Measurements from ENCODE around the gene PLXND1. TPM values are rescaled to one million over a fixed set of nuclear protein-coding genes. Genes with fewer than 3 reads are reported as not detected.
"Not testable (repeated sequence)": the region's sequence is repeated elsewhere in the genome, so short reads cannot be mapped to it uniquely, and the experiment has no call there.

PLXND1 gene
- total RNA-seq, 1 donor from 2014 or later: 66.3 TPM

- peak; percentile 28 for DNase-seq (ENCODE audit: missing footprints)
- intact Hi-C loops (cut with DNase I): no loop called here
- no peak for ATAC-seq
Measured at GRCh38 chr3:129529436-129530210, 76.9 kb downstream of the PLXND1 start.

DNA sequence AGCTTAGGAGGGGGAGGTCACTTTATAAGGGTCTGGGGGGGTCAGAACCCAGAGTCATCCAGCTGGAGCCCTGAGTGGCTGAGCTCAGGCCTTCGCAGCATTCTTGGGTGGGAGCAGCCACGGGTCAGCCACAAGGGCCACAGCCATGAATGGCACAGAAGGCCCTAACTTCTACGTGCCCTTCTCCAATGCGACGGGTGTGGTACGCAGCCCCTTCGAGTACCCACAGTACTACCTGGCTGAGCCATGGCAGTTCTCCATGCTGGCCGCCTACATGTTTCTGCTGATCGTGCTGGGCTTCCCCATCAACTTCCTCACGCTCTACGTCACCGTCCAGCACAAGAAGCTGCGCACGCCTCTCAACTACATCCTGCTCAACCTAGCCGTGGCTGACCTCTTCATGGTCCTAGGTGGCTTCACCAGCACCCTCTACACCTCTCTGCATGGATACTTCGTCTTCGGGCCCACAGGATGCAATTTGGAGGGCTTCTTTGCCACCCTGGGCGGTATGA, 77.8 kb downstream of the PLXND1 start, which contains the start of gene RHO:
Gene RHO, plus strand, starts transcription at position 51 of the 512 bp plus-strand sequence. Its CDS starts 95 bp downstream, at position 146.
- ATAC-seq (no peak), DNase-seq (ENCODE audit: missing footprints) (no peak)
- intact Hi-C loops (cut with DNase I): no loop called here

- intact Hi-C loops (cut with DNase I): no loop called here
- no peak for ATAC-seq
Measured at GRCh38 chr3:129527262-129527661, 79.2 kb downstream of the PLXND1 start.

GRCh38 chr3:129526121-129526900, 80.2 kb downstream of the PLXND1 start:
- DNase-seq (ENCODE audit: missing footprints) (no peak), ATAC-seq (no peak)
- intact Hi-C loops (cut with DNase I): no loop called here

More at GRCh38 chr3:129527262-129527661, 79.2 kb downstream of the PLXND1 start:
- no peak for DNase-seq (ENCODE audit: missing footprints)

GRCh38 chr3:129525341-129525968, 81.0 kb downstream of the PLXND1 start:
- no peak for DNase-seq (ENCODE audit: missing footprints)
- intact Hi-C loops (cut with DNase I): no loop called here
- ATAC-seq: no peak

DNA sequence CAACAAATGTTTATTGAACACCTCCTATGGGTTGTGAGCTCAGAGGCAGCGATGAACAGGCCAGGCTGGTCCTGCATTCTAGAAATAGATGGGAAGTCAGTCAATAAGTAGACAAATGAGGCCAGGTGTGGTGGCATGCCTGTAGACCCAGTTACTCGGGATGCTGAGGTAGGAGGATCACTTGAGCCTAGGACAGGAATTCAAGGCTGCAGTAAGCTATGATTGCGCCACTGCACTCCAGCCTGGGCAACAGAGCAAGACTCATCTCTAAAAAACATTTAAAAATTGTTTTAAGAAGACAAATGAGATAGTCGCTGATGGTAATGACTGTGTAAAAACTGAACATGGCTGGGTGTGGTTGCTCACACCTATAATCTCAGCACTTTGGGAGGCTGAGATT, 82.4 kb downstream of the PLXND1 start:
- ATAC-seq (no peak), DNase-seq (ENCODE audit: missing footprints) (no peak)
- intact Hi-C loops (cut with DNase I): no loop called here

GRCh38 chr3:129522953-129523352, 83.5 kb downstream of the PLXND1 start:
- intact Hi-C loops (cut with DNase I): no loop called here
- no peak for DNase-seq (ENCODE audit: missing footprints)
- ATAC-seq: no peak

DNA sequence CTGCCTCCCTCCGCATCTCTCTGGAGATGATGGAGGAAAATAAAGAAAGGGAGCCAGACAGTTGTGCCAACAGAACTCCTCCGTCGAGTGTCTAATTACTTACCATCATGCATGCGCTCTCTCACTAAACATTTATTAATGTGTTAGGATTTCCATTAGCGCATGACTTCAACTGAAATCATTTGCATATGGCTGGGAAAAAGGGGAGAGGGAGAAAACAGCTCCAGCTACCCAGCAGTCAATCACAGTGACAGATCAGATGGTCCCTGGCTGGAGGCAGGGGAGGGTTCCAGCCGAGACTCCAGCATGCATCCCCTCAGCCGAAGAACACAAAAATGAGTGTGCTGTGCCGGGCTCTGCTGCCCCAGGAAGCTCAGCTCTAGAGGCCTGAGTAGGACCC, 84.9 kb downstream of the PLXND1 start:
- ATAC-seq: no peak
- no peak for DNase-seq (ENCODE audit: missing footprints)
- intact Hi-C loops (cut with DNase I): no loop called here

DNA sequence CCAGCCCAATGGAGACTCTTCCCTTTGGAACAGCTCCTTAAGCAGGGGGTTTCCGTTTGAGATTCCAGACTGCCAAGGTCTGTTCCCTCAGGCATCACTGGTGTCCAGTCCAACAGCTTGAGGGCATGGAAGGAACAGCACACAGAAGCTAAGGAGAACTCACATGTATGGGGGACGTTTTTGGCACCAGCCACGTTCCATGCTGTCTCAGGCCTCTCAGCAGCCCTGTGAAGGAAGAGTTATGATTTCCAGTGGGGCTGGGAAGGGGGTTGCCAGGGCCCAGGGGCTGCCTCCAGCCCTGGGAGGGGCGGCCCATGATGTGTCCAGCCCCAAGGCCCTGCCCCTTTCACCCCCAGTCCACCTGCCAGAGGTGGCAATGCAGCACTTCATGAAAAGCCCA, 85.5 kb downstream of the PLXND1 start:
- DNase-seq (ENCODE audit: missing footprints): no peak
- intact Hi-C loops (cut with DNase I): no loop called here
- ATAC-seq: no peak

- intact Hi-C loops (cut with DNase I): no loop called here
- ATAC-seq (no peak), DNase-seq (ENCODE audit: missing footprints) (no peak)
Measured at GRCh38 chr3:129519896-129520715, 86.4 kb downstream of the PLXND1 start.

- ATAC-seq (no peak), DNase-seq (ENCODE audit: missing footprints) (no peak)
- intact Hi-C loops (cut with DNase I): no loop called here
Measured at GRCh38 chr3:129519449-129519848, 87.0 kb downstream of the PLXND1 start.

- ATAC-seq: no peak
- intact Hi-C loops (cut with DNase I): no loop called here
- no peak for DNase-seq (ENCODE audit: missing footprints)
Measured at GRCh38 chr3:129518581-129518980, 87.9 kb downstream of the PLXND1 start.

DNA sequence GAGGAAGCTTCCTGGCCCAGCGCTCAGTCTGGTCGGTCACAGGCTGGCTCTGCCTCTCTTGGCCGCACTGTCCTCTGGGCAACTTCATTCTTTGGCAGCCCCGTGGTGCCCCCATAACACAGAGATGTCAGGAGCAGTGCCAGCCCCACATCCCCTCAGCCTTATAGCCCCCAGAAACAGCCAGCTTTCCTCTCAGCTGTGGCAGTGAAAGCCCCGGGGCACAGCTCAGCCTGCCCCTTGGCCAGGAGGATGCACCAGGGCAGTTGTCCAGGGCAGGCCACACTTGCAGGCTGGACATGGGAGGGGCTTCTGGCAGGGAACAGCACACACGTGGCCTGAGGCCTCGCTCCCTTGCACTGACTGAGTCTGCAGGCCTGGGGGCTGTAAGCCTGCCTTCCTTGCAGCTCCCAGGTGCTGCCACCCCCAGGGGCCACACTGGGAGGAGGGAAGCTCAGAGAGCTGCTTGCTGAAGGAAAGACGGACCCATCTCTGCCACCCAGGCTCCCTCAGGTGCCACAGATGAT, 88.4 kb downstream of the PLXND1 start:
- intact Hi-C loops (cut with DNase I): no loop called here
- DNase-seq (ENCODE audit: missing footprints): no peak
- no peak for ATAC-seq

DNA sequence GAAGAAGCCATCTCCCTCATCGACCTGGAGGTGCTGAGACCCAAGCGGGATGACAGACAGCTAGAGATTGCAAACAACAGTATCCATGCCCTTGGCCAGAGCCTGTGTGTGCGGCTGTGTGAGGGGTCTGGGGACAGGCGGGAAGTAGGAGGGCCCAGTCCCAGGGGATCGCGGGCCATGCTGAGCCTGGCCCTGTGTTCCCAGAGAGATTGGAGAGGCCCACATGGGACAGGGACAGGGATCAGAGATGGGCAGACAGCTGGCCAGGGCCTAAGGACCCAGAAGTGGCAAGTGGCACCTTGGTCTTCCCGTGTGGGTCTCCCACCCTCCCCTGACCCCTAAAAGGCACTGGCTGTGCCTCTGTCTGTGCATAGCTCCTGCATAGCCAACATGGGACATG, 89.0 kb downstream of the PLXND1 start:
- ATAC-seq (no peak), DNase-seq (ENCODE audit: missing footprints) (no peak)
- intact Hi-C loops (cut with DNase I): no loop called here

GRCh38 chr3:129515821-129516432, 90.5 kb downstream of the PLXND1 start:
- intact Hi-C loops (cut with DNase I); ATAC-seq; DNase-seq (ENCODE audit: missing footprints): not testable (repeated sequence)

DNA sequence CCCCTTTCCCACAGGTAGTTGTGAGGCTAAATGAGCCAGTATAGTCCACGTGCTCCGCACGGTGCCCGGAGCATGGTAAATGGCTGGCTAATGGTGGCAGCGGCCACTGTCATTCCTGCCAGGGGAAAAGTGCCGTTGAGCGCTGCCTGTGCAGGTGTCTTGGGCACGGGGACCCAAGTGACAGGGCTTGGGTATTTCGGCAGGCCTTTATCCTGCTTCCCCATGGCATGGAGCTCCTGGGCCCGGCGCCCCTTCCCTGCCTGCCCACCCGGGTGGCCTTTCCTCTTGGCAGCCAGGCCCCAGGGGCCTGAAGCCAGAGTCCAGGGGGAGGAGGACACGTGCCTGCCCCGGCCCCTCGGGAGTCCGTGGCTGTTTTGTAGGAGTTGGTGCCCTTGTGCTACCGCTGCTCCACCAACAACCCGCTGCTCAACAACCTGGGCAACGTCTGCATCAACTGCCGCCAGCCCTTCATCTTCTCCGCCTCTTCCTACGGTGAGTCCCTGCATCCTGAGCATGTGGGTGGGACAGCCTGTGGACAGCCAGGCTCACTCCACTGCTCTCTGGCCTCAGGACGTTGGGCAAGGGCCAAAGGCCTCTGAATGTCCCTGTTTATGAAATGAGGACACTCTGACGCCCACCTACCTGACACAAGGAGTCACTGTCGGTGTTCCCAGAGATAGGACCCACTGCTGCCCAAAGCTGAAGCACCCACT, 91.2 kb downstream of the PLXND1 start:
- ATAC-seq; DNase-seq (ENCODE audit: missing footprints); intact Hi-C loops (cut with DNase I): not testable (repeated sequence)

- ATAC-seq (no peak), DNase-seq (ENCODE audit: missing footprints) (no peak)
- intact Hi-C loops (cut with DNase I): no loop called here
Measured at GRCh38 chr3:129514563-129514962, 91.9 kb downstream of the PLXND1 start.
